ENCODE data around the gene CAPN8. TPM values are rescaled to one million over a fixed set of nuclear protein-coding genes. Genes with fewer than 3 reads are reported as not detected.

CAPN8 gene
- total RNA-seq, 1 donor, result not detected

DNA sequence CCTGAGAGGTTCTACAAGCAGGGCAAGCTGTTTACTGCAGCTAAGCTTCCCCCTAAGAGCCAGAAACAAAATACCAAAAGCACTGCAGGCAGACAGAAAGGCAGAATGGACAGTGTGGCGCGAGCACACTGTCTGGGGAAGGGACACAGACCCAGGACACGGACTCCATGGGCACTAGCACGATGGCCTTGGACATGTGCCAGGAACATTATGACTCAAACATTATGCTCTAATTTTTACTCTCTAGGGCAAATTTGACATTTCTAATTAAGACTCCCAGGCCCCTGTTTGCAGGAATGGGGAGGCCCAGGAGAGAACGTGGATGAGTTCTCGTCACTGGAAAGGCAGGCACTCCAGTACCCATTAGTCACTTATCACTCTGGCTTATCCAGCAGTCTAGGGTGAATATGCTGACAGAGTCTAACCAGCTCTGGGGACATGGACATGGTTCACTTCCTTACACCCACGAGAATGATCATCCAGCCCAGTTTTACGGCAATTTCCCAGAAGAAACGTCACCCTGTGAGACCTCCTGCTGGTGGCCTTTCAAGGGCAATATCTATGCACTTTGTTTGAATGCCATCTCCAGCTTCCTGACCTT, 45.1 kb downstream of the CAPN8 start:
- no peak for DNase-seq (ENCODE audit: low read depth in 2 of 3, low spot score in 2 of 3)

DNA sequence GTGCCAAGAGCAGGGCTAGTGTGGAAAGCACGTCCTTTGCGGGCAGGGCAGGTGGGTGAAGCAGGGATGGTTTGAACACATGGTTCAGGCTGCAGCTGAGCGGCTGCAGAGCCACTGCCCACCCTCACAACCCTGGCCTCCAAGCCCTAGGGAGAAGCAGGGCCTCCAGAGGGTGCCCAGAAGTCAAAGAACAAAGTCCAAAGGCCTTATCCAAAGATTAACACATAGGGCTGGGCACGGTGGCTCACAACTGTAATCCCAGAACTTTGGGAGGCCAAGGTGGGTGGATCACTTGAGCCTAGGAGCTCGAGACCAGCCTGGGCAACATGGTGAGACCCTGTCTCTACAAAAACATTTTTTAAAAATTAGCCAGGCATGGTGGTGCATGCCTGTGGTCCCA, 46.8 kb downstream of the CAPN8 start:
- no peak for DNase-seq (ENCODE audit: low read depth in 2 of 3, low spot score in 2 of 3)

DNA sequence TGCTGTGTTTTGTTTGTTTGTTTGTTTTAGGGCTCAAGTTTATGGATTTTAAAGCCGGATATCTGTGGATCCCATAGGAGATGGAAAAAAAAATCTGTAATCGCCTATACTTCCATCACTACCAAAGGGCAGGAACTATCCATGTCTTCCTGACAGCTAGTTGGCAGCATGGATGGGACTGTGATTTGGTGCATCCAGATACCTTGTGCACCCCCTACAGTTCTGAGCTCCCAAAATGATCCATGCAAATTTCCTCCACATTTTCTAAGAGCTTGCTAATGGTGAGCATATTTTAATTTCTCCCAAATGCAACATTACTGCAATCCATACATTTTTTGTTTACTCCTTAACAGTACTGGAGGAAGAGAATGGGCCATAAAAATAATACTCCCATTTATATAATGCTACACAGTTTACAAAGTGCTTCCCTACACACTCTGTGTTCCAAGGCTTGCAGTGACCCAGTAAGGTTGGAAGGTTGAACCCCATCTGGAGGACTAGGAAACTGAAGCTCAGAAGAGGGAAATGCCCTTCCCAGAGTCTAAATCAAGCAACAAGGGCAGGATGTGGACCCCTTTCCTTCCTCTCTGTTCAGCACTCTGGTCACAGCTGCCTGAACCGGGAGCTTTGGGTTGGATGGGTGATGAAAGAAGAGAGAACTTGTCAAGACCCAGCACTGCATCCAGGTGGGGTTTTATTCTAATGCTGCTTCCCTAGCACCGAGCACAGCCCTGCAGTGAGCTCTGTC, 48.0 kb downstream of the CAPN8 start:
- no peak for DNase-seq (ENCODE audit: low read depth in 2 of 3, low spot score in 2 of 3)

DNA sequence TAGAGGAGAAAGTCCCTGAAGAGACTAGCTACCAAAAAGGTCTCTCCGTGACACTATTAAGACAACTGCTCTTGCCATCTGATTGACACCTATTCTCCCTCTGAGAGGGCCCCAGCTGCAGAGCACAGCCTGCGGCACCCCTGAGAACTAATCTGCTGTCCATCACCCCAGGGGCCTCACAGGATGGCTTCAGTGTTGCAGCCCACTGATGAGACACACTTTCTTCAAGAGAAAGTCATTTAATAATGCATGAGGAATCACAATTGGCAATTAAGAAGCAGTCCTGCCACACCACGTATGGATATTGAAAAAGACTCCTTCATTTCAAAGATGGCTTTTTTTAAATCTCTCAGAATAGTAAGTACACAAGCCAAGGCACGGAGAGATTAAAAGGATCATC, 48.9 kb downstream of the CAPN8 start:
- no peak for DNase-seq (ENCODE audit: low read depth in 2 of 3, low spot score in 2 of 3)

DNA sequence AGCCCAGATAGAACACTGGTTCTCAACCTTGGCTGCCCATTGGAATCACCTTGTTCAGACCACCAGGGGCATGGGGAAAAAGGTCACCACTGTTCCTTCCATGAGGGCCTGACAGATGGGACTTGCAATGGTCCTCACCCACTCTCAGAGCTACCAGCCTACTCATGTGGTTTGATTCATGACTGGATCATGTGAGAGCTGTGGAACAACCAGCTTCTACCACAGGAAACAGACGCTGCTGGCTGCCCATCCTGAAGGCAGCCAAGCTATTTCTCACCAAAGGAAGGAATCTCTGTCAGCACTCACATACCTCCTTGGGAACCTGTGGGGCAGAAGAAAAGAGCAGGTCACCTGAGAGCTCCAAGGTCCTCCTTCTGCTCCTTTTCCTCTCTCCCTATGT, 53.6 kb downstream of the CAPN8 start:
- DNase-seq (ENCODE audit: low read depth in 2 of 3, low spot score in 2 of 3), result peak in 2 of 3 donors; percentile 76 to 88

DNA sequence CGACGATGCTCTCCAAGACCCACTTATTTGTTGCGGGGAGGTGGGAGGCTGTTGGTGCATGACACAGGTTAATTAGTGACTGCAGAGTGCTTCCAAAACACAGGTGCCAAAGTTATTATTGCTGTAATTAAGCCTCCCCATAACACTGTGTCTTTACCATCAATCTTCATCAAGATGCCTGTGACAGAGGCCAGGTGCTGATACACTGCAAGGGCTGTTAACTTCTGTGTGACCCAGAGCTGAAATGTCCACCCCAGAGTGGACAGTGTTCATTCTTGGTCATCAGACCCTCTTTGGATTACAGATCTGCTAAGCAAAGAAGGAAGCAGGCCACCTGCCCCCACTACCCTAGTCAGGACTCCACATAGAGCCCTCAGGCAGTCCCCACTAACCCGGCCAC, 55.5 kb downstream of the CAPN8 start:
- DNase-seq (ENCODE audit: low read depth in 2 of 3, low spot score in 2 of 3), result no peak

DNA sequence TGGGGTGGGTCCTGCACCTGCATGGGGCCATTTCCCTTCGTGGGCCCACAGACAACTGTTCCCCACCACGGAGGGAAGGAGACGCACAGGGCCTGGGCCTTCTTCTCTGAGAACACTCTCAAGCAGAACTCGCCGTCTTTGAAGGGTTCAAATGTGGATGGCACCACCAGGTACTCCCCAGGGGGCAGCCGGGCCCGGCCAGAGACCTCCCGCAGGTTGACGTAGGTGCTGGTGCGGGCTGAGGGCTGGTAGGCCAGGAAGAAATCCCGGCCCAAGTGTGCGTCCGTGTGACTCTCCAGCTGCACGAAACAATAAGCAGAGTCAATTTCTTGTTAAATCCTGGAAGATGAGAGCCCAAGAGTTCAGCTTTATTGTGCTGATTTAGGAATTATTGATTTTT, 56.4 kb downstream of the CAPN8 start:
- DNase-seq (ENCODE audit: low read depth in 2 of 3, low spot score in 2 of 3), result no peak

DNA sequence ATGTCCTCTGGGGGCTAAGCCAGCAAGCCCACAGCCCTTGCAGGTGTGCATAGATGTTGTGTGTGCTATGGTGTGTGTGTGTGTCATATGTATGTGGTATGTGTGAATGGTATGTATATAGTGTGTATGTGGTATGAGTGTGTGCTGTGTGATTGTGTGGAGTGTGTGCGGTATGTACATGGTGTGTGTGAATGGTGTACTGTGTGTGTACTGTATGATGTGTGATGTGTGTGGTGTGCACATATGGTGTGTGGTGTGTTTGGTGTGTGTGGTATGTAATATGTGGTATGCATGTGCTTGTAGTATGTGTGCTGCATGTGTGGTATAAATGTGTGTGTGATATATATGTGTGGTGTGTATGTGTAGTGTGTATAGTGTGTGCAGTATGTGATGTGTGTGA, 107.0 kb downstream of the CAPN8 start:
- no peak for DNase-seq (ENCODE audit: low read depth in 2 of 3, low spot score in 2 of 3)

DNA sequence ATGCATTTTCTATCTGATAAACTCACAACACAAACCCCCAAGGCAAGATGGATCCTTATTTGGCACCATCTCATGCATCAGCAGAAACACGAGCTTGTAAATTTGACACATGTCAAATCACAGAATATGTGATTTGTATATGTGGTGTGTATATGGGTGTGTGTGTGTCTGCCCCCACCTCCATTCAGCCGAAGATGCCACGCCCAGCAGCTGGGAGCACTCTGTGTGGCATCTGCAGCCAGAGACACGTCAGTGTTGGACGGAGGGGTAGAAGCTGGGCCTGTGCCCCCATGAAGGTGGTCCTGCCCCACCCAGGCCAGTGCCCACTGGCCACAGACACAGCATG, 108.4 kb downstream of the CAPN8 start:
- no peak for DNase-seq (ENCODE audit: low read depth in 2 of 3, low spot score in 2 of 3)

DNA sequence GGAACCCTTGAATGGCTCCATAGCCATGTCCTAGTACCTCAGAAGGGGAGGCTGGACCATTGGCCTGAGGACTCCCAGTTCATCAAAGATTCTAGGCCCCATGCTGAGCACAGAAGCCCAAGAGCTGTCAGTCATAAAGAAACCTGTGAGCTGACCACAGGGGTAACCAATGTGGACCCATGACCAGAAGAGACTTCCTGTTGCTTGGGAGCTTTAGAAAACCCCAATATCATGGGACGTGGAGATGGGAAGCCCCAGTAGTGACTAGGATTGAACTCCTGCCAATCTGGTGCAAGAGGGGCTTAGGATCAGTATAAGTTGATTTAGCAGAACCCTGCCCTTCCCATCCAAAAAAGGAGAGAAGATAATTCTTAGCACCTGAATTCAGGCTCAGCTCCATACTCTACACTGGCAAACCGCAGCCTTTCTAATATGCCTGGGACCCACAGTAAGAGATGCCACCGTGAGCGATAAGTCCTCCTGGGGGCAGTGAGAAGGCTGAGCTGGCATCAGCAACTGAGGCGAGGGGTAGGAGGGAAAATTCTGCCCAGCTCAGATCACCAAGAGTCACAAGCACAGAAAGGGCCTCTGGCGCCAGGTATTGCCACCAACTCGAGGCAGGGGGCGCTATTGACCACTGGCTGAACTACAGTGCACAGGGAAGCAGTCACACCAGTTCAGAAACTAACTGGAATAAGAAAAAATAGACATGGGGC, 108.9 kb downstream of the CAPN8 start:
- DNase-seq (ENCODE audit: low read depth in 2 of 3, low spot score in 2 of 3), result peak in 2 of 3 donors; percentile 37 to 66

DNA sequence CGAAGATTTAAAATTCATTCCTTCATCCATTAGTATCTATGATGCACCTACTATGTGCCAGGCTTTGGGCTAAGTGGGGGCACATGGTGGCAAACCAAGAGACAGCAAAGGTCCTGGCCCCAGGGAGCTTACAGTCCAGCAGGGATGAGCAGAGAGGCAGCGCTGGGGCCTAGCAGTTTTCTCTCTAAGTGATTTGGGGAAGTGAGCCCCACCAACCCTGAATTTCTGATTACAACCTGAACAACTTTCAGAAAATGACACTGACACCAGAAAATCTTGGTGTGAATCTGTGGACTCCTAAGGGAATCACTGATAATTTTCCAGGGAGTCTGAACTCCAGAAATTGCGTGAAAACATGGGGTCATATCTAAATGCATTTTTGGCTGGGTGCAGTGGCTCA, 111.5 kb downstream of the CAPN8 start:
- no peak for DNase-seq (ENCODE audit: low read depth in 2 of 3, low spot score in 2 of 3)

DNA sequence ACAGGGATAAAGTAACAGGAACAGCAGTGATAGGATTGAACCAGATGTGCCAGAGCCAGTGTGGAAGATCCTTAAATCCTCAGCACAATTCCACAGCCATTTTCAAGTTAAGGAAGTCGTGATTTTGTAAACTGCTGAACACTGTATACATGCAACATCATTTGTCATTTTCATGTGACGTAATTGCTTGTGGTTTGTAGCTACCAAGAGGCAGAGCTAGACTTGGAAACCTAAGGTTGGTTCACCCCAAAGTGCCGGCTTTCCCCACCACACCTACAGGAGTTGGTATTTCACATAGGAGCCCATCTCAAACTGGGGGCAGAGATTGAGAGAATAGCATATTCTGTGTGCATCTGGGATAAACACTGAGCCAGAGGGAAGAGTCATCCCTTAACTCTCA, 113.9 kb downstream of the CAPN8 start:
- DNase-seq (ENCODE audit: low read depth in 2 of 3, low spot score in 2 of 3), result no peak

DNA sequence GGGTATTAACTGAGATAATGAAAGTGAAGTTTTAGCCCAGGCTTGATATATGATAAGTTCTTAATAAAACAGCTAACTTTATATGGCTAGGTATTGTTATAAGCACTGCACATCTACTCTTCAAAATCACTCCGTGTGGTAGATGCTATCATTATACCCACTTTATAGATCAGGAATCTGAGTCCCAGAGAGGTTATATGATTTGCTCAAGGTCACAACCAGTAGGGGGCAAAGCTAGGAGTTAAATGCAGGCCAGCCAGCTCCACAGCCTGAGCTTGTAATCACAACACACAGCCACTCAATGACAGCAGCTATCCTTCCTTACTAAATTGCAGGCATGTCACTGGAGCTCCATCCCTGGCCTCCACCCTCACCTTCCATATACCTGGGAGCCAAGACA, 115.8 kb downstream of the CAPN8 start:
- no peak for DNase-seq (ENCODE audit: low read depth in 2 of 3, low spot score in 2 of 3)

DNA sequence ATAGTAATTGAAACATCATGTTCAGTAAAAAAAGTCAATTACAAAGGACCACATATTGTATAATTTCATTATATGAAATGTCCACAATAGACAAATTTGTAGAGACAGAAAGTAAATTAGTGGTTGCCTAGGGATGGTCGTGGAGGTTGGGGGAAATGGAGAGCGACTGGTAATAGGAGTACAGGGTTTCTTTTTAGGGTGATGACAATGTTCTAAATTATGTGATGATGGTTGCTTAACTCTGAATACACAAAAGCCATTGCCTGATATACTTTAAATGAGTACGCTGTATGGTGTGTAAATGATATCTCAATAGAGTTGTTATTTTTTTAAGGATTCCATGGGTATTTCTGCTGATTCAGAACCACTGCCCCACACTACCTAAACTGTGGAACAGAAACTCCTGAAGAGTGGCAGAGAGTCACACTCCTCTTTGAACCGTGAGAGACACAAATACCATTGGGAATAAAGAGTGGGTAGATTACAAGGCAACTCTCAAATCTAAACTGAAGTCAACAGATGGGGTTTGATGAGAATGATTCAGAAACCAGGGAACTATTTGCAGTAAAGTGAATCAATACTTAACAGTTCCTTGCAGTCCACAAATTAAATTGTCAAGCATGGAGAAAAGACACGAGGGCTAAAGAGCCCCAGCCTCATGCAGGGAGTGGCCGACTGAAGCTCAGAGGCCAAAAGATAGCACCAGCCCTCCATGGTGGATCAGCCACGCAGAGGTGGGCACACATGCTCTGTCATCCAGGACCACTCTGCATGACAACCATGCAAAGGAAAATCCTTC, 118.0 kb downstream of the CAPN8 start:
- no peak for DNase-seq (ENCODE audit: low read depth in 2 of 3, low spot score in 2 of 3)

DNA sequence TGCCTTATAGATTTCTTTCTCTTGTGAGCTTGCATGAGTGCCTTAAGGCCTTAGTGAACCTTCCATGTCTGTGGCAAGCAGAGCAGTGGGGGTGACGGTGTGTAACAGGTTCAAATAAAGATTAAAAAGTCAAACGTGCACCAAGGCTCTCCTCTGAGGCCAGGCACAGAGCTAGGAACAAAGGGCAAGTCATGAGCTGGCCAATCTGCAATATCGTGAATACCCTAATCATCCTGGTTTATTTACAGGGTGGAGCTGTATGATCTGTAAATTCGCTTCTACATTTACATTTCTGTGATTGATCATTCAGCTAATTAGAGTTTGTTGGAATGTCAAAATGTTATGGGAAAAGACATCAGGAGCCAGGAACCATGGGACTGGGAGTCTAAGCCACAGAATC, 120.2 kb downstream of the CAPN8 start:
- no peak for DNase-seq (ENCODE audit: low read depth in 2 of 3, low spot score in 2 of 3)

DNA sequence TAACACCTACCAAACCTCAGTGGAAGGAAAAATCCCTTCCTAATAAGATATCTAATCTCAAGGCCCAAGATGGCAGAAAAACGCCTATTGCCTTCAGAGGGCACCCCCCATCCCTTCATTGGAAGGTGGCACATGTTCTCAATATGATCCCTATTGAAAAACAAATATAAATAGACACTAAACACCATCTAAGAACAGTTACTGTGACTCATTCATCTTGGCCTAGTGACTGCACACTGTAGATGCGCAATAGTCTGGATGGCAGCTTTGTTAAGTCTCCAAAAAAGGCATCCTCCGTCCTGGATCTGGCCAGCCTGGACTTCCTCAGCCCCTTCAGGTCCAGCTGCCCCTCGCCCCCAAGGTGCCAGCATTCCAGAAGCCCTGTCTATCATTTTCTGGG, 121.9 kb downstream of the CAPN8 start:
- DNase-seq (ENCODE audit: low read depth in 2 of 3, low spot score in 2 of 3), result no peak

DNA sequence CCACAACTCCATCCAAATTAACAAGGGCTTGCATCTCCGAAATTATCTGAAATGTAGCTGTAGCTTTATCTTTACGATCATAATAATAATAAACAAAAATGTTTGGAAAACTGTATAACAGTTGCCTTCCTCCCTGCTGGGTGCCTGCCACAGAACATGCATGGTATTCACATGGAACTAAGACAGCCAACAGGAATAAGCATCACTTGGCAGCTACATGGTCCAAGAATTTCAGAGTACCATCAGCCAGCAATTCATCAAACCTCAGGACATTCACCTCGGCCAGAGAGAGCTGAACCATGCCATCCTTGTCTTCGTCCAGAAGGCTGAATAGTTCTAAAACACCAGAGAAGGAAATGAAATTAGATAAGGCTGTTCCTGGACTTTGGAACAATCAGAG, 122.7 kb downstream of the CAPN8 start:
- no peak for DNase-seq (ENCODE audit: low read depth in 2 of 3, low spot score in 2 of 3)

DNA sequence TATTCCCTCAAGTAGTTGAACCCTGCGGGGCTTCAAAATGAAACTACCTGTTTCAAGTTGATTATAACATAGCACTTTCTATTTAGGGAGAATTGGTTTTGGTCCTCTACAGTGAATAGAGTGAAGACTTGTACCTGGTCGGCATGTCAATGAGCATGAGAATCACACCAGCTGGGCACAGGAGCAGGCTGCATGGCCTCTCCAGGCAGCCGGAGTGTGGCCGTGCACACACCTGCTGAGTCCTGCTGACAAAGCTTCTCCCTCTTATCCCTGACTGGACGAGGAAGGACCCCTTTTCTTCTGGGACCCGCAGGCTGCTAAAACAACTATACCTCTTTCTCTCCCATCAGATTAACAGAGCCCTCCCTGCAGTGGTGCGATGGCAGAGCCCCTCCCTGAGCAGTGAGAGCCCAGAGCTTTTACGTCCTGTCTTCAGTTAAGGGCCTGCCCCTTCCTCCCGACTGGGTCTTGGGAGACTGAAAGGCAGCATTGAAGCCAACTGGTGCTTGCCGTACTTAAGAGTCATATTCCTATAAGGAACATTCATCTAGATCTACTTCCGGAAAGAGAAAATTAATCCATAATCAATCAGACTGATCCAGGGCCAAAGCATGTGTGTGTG, 124.9 kb downstream of the CAPN8 start:
- no peak for DNase-seq (ENCODE audit: low read depth in 2 of 3, low spot score in 2 of 3)

DNA sequence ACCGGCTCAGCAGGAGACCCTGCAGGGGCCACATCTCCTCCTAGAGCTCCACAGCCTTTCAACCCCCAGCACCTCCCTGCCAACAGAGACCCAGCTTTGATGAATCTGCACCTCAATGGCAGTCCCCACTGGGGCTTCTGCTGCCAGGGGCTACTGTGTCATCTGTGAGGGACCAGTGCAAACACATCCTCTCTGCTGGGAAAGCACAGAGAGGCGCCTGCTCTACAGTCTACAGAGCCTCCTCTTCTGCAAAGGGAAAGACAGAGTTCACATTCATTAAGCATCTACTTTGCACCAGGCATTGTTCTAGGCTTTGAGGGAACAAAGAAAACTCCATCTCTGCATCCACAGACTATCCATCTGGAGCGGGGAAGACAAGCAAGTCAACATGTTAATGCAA, 125.8 kb downstream of the CAPN8 start:
- DNase-seq (ENCODE audit: low read depth in 2 of 3, low spot score in 2 of 3), result no peak

DNA sequence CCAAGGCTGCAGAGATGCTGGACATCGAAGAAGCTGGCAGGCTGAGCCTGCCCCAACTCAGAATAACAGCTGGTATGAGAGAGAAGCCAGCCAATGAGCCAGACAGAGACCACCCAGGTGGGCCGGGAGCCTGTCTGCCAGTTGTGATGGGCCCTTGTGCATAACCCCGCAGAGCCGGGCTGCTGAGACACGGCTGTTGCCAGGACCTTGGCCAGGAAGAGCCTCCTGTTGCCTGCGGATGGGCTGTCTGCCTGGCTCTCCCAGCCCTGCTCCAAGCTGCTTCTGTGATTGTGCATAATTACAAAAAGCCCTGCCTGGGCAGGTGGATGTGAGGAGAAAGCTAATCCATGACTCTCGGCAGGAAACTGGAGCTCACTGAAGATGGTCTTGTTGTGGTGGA, 126.5 kb downstream of the CAPN8 start:
- DNase-seq (ENCODE audit: low read depth in 2 of 3, low spot score in 2 of 3), result no peak

DNA sequence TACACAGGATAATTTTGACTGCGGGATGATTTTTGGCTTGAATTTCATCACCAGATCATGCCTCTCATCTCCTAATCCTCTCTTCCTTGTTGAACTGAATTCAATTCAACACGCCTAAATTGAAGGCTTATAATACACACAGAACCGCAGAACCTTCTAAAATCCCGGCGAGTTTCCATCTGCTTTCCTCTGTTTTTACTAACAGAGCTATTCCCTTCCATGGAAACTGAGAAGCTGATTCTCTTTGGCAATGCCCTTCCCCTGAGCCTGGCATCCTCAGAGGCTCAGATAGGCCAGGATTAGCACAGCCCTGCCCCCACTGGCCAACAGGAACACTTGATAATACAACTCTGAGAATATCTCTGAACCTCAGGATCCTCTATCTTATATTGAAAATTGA, 130.2 kb downstream of the CAPN8 start:
- DNase-seq (ENCODE audit: low read depth in 2 of 3, low spot score in 2 of 3), result no peak
